Kasumi-1 (cell line): ENCODE data around the gene HHAT.
A peak's percentile ranks its signal among the peaks of the same experiment; 100 is the strongest.

ENCODE experiments used
- DNase-seq, 2 experiments: peaks; one replicate each; lab custom pipeline; 2025; lab: John Stamatoyannopoulos, UW

The HHAT gene

GRCh38 chr1:210359255-210359654, 30.6 kb downstream of the HHAT start:
- DNase-seq = no peak

GRCh38 chr1:210360852-210361477, 32.3 kb downstream of the HHAT start:
- peak; percentile 35 to 60 for DNase-seq

- DNase-seq = no peak
Observed at GRCh38 chr1:210361665-210362064, 33.0 kb downstream of the HHAT start.

GRCh38 chr1:210362526-210362925, 33.8 kb downstream of the HHAT start:
- no peak for DNase-seq

GRCh38 chr1:210363119-210363518, 34.4 kb downstream of the HHAT start:
- no peak for DNase-seq

- DNase-seq = no peak
Observed at GRCh38 chr1:210364479-210364878, 35.8 kb downstream of the HHAT start.

GRCh38 chr1:210366767-210367166, 38.1 kb downstream of the HHAT start:
- DNase-seq = no peak

- DNase-seq = no peak
Observed at GRCh38 chr1:210367566-210367965, 38.9 kb downstream of the HHAT start.

- DNase-seq = no peak
Observed at GRCh38 chr1:210369425-210369824, 40.7 kb downstream of the HHAT start.

- DNase-seq = no peak
Observed at GRCh38 chr1:210371916-210372315, 43.2 kb downstream of the HHAT start.

- DNase-seq = no peak
Observed at GRCh38 chr1:210372491-210372890, 43.8 kb downstream of the HHAT start.

- no peak for DNase-seq
Observed at GRCh38 chr1:210372931-210373627, 44.4 kb downstream of the HHAT start.

GRCh38 chr1:210373628-210373877, 44.9 kb downstream of the HHAT start:
- DNase-seq = no peak

- DNase-seq = no peak
Observed at GRCh38 chr1:210373878-210374599, 45.3 kb downstream of the HHAT start.

- DNase-seq = no peak
Observed at GRCh38 chr1:210374600-210374953, 45.9 kb downstream of the HHAT start.

- no peak for DNase-seq
Observed at GRCh38 chr1:210376836-210377372, 48.2 kb downstream of the HHAT start.

- DNase-seq = no peak
Observed at GRCh38 chr1:210377731-210378333, 49.1 kb downstream of the HHAT start.

GRCh38 chr1:210378736-210379135, 50.0 kb downstream of the HHAT start:
- no peak for DNase-seq

GRCh38 chr1:210381934-210382333, 53.2 kb downstream of the HHAT start:
- DNase-seq = no peak

GRCh38 chr1:210384625-210385024, 55.9 kb downstream of the HHAT start:
- DNase-seq = no peak

GRCh38 chr1:210385228-210385627, 56.5 kb downstream of the HHAT start:
- DNase-seq = no peak

GRCh38 chr1:210394281-210394821, 65.6 kb downstream of the HHAT start:
- no peak for DNase-seq

GRCh38 chr1:210396541-210396940, 67.8 kb downstream of the HHAT start:
- no peak for DNase-seq
